Adrenal gland (tissue), 12 donors: ENCODE results near the gene PRKCQ. TPM values are rescaled to one million over a fixed set of nuclear protein-coding genes. Genes with fewer than 3 reads are reported as not detected.

Experiments
- DNase-seq, 7 donors: peaks; one replicate each; pipeline ENCODE4 v3.0.0-alpha.2; 2019 to 2020
- H3K27ac ChIP-seq, 5 donors: fragments of 200-600 bp; sonication (generic) in 4 of 5; 1 replicate in 3 of 5; 2 replicates in 2 of 5; pipeline versions ENCODE4 v1.5.1 to v1.8.0; 2016 to 2020; ENCODE audit warnings: mild to moderate bottlenecking in 1 of 5
- H3K27me3 ChIP-seq: fragments of 200-600 bp; 2 replicates; pipeline ENCODE4 v1.8.0; 2021
- H3K36me3 ChIP-seq, 2 donors: fragments of 200-600 bp; replicated peaks in 1 of 2; 1 replicate in 1 of 2; 2 replicates in 1 of 2; pipeline versions ENCODE4 v1.5.1 to v1.8.0; 2018 to 2022
- H3K4me1 ChIP-seq, 2 donors: fragments of 200-600 bp; replicated peaks in 1 of 2; 1 replicate in 1 of 2; 2 replicates in 1 of 2; pipeline versions ENCODE4 v1.5.1 to v1.8.0; 2018 to 2021
- H3K4me3 ChIP-seq, 4 donors: fragments of 200-600 bp; sonication (generic) in 3 of 4; one replicate each; pipeline ENCODE4 v1.5.1; 2016 to 2018
- H3K9me3 ChIP-seq, 3 donors: fragments of 200-600 bp; sonication (generic) in 1 of 3; replicated peaks in 1 of 3; 1 replicate in 2 of 3; 2 replicates in 1 of 3; pipeline versions ENCODE4 v1.5.1 to v1.8.0; 2016 to 2021
- POLR2A ChIP-seq, 2 donors: fragments of 450-650 bp; IDR thresholded peaks; one replicate each; pipeline ENCODE4 v1.6.1; 2017; ENCODE audit warnings: antibody characterized with exemption in 2 of 2, mild to moderate bottlenecking in 2 of 2, moderate library complexity in 1 of 2
- WGBS, 4 donors: extraction: QIAGEN DNeasy Blood & Tissue Kit in 2 of 4; methylation state at CpG; one replicate each; pipeline versions ENCODE4 v1.1.5 to v1.1.7; 2013 to 2017; 5-methylcytosine and 5-hydroxymethylcytosine counted together
- intact Hi-C, 2 donors: fragments of 100-400 bp; cut with DNase I; formaldehyde crosslinking; loops; one replicate each; pipeline versions ENCODE4 v1.14.1 to v1.15.0; 2022 to 2023
- polyA plus RNA-seq, 3 donors: library from polyadenylated mRNA; stranded (reverse); fragments of 200-250 nt in 2 of 3; fragments of 350-450 nt in 1 of 3; fragmentation: Illumina TruSeq in 1 of 3; extraction: RNeasy Lipid Tissue Mini Kit (QIAGEN cat#74804) in 1 of 3; gene quantifications; one replicate each; pipeline ENCODE4 v1.2.3, GENCODE V29; 2013 to 2014
- total RNA-seq, 9 donors: library from RNA; depleted of rRNA in 4 of 9; stranded (reverse); fragments of >200 nt in 4 of 9; fragments of 120-200 nt in 1 of 9; fragmentation: NEBNext Ultra II Directional in 1 of 9; extraction: Animal tissue kit (Norgen Biotek cat#: 25700) in 1 of 9; gene quantifications; one replicate each; pipeline versions ENCODE4 v1.1.0 to v1.2.4, GENCODE V29; 2013 to 2023
- TF ChIP-seq, protein P1 (sequence below), 6 experiments: fragments of 450-650 bp in 4 of 6; fragments of 200-600 bp in 2 of 6; sonication (generic) in 1 of 6; IDR thresholded peaks; 1 replicate in 5 of 6; 2 replicates in 1 of 6; pipeline versions ENCODE4 v1.5.1 to v1.8.0; 2016 to 2021; ENCODE audit warnings: antibody characterized with exemption in 6 of 6, mild to moderate bottlenecking in 2 of 6, moderate library complexity in 1 of 6
- donor health status: healthy with polysubstance abuse.
- donor health status: Bipolar disorder and iron deficiency.
- donor health status: DM: yes; HTN: yes; CAD: no.
- donor health status: DM: no; HTN: no; CAD: no.
- donor health status: DM: no; HTN: no; CAD: no.
- donor health status: DM: yes; HTN: yes; CAD: no.

The PRKCQ gene
- total and polyA plus RNA-seq, 12 donors: 0.39 to 1.6 (median 0.68) TPM

DNA sequence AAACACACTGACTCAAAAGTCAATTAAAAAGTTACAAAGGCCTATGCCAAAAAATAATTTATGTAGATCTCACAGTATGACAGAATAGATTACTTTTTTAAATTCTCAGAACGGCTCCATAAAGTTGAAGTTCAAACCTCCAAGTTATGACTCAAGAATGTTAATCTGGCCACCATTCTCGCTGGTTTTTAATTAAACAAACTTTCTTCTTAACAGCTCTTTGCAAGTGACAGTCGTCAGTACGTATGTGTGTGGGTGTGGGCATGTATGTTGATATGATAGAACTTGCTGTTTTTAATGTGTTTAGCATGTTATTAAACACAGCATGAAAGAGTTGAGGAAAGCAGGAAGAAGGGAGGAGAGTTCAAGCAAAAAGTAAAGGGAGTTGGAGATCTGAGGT lies 18.5 kb downstream of the PRKCQ start:
- intact Hi-C loops: no loop called here
- Histone ChIP-seq H3K9me3 (no peaks in the 10 kb centered on the region), H3K27me3 (no peaks in the 10 kb centered on the region), H3K4me3 (no peak overlapping the region), H3K27ac (no peak overlapping the region), H3K4me1 (no peaks in the 10 kb centered on the region), H3K36me3 (no peaks in the 10 kb centered on the region)
- no peak for TF ChIP-seq POLR2A (IDR thresholded peaks at IDR 0.05)
- TF ChIP-seq, protein P1, sequence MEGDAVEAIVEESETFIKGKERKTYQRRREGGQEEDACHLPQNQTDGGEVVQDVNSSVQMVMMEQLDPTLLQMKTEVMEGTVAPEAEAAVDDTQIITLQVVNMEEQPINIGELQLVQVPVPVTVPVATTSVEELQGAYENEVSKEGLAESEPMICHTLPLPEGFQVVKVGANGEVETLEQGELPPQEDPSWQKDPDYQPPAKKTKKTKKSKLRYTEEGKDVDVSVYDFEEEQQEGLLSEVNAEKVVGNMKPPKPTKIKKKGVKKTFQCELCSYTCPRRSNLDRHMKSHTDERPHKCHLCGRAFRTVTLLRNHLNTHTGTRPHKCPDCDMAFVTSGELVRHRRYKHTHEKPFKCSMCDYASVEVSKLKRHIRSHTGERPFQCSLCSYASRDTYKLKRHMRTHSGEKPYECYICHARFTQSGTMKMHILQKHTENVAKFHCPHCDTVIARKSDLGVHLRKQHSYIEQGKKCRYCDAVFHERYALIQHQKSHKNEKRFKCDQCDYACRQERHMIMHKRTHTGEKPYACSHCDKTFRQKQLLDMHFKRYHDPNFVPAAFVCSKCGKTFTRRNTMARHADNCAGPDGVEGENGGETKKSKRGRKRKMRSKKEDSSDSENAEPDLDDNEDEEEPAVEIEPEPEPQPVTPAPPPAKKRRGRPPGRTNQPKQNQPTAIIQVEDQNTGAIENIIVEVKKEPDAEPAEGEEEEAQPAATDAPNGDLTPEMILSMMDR (IDR thresholded peaks at IDR 0.05): no peak
- 65 to 73% (median 69%) methylated on average over 4 of the region's 4 CpGs for WGBS, 4 donors
- DNase-seq: no peak

DNA sequence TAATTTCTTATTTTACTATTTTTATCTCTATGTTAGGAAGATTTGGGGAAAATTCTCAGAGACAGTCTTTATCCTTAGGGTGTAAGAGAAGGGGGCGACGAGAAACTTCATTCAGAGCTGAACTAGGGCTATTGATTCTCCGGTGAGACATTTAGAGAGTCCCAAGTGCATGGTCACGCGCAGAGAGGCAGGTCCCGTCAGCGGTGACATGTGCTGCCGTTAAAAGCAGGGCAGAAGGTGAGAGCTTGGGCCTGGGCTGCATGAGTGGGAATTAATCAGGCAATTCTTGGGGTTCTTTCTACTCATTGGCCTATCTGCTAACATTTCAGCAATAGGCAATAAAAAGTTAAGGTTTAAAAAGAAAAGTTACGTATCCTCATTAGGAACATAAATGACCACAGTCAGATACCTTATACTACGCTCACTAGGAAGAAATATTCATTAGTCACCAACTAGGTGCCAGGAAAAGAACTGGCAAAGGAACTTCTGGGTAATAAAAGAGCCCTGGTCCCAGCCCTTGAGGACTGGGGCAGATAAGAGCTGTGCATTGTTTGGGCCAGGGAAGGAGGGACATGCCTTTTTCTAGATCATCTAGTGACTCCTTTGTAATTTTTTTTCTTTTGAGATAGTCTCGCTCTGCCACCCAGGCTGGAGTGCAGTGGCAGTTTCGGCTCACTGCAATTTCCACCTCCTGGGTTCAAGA lies 21.2 kb downstream of the PRKCQ start:
- Histone ChIP-seq H3K27me3 (no peaks in the 10 kb centered on the region), H3K4me1 (no peaks in the 10 kb centered on the region), H3K9me3 (no peaks in the 10 kb centered on the region), H3K27ac (no peak overlapping the region), H3K4me3 (no peak overlapping the region), H3K36me3 (no peaks in the 10 kb centered on the region)
- TF ChIP-seq, protein P1 (IDR thresholded peaks at IDR 0.05): no peak
- TF ChIP-seq POLR2A (IDR thresholded peaks at IDR 0.05): no peak
- 89 to 94% (median 90%) methylated on average over 12 of the region's 12 CpGs for WGBS, 4 donors
- DNase-seq: no peak
- intact Hi-C loops: no loop called here

DNA sequence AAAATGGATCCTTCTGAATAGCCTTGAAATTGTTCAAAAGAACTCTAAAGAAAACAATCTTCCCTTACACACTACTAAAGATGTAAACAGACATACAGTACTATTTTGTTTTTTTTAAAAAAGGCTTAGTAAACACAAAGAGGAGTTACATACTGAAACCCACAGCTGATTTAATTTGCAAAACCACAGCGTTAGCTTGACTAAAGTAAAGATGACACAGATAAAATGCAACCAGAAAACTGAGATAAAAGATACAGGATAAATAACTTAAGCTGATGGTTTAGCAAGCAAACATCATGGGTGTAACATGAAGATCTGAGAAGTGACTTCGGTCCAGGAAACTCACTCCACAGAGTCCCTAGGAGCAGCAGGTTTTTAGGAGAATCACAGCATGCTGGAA lies 21.8 kb downstream of the PRKCQ start:
- Histone ChIP-seq H3K27ac (no peak overlapping the region), H3K9me3 (no peaks in the 10 kb centered on the region), H3K4me1 (no peaks in the 10 kb centered on the region), H3K36me3 (no peaks in the 10 kb centered on the region), H3K27me3 (no peaks in the 10 kb centered on the region), H3K4me3 (no peak overlapping the region)
- no peak for DNase-seq
- TF ChIP-seq, protein P1 (IDR thresholded peaks at IDR 0.05): no peak
- no peak for TF ChIP-seq POLR2A (IDR thresholded peaks at IDR 0.05)
- intact Hi-C loops: no loop called here
- WGBS, 4 donors: 73 to 90% (median 83%) methylated on average over 2 of the region's 2 CpGs

DNA sequence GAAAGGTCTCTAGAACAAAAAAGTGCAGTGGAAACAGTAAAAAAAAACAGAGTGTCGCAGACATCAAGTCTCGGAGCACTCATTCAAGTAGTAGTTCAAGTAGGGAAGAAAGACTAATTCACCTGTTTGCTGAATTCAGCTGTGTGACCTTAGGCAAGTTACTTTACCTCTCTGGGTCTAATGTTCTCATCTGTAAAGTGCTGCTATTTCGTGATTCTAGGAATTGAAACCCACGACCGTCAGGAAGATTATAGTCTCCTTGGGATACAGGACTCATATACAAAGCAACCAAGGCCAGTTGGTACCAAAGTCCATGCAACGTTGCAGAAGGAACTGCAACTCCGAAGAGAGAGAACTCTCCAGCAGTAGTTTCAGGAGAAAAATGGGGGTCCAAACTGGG lies 26.1 kb downstream of the PRKCQ start:
- TF ChIP-seq, protein P1 (IDR thresholded peaks at IDR 0.05): no peak
- TF ChIP-seq POLR2A (IDR thresholded peaks at IDR 0.05): no peak
- no peak overlapping the region for H3K27ac ChIP-seq
- WGBS, 4 donors: 58 to 73% (median 66%) methylated on average over 7 of the region's 7 CpGs
- no peaks in the 10 kb centered on the region for H3K4me1 ChIP-seq
- no peak overlapping the region for H3K4me3 ChIP-seq
- intact Hi-C loops: no loop called here
- no peaks in the 10 kb centered on the region for H3K27me3 ChIP-seq
- no peak for DNase-seq
- H3K36me3 ChIP-seq: no peaks in the 10 kb centered on the region
- H3K9me3 ChIP-seq: no peaks in the 10 kb centered on the region
